ENCODE measurements around the gene TIMM10B.

Gene TIMM10B

DNA sequence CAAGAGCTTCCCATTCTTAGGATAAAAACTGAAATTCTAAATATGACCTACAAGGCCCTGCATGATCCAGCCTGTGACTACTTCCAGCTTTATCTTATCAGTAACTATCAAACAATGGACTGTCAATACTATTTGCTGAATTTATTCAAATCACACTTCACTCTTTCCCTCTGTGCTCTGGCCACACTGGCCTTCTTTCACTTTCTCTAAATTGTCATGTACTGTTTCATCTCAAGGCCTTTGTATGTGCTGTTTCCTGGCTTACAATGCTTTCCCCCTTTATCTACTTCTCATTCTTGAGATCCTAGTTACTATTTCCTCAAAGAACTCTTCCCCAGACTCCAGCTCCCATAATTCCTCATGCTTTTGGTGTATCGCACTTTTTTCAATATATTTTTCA lies 5.6 kb downstream of the TIMM10B start:
- Histone ChIP-seq H3K4me2 (ENCODE audit: low read length) (no peak overlapping the region), H3F3A (ENCODE audit: control insufficient read depth, insufficient read depth) (no peaks in the 10 kb centered on the region), H3K79me2 (ENCODE audit: control insufficient read depth, low read length) (peaks cover 29% of the 10 kb centered on the region), H3K9me3 (ENCODE audit: control insufficient read depth, insufficient read depth, low read length) (no peaks in the 10 kb centered on the region), H3K4me3 (ENCODE audit: low read length) (no peak overlapping the region), H4K20me1 (ENCODE audit: control insufficient read depth, insufficient read depth, low read depth, low read length) (peaks cover 11% of the 10 kb centered on the region; the same call in 1 of the 2 replicates), H3K27me3 (ENCODE audit: control insufficient read depth, low read length) (no peaks in the 10 kb centered on the region), H3K9me2 (replicated peaks; ENCODE audit: control insufficient read depth, low read length) (no peaks in the 10 kb centered on the region), H3K27ac (ENCODE audit: low read depth, low read length) (no peak overlapping the region), H3K36me3 (ENCODE audit: control insufficient read depth, low read length) (peaks cover 78% of the 10 kb centered on the region), H3K4me1 (ENCODE audit: control insufficient read depth, low read length) (peaks cover 10% of the 10 kb centered on the region)
- TF ChIP-seq EZH2phosphoT487 (IDR thresholded peaks at IDR 0.05; ENCODE audit: borderline replicate concordance, low read length) = no peak
- TF ChIP-seq, protein P1, sequence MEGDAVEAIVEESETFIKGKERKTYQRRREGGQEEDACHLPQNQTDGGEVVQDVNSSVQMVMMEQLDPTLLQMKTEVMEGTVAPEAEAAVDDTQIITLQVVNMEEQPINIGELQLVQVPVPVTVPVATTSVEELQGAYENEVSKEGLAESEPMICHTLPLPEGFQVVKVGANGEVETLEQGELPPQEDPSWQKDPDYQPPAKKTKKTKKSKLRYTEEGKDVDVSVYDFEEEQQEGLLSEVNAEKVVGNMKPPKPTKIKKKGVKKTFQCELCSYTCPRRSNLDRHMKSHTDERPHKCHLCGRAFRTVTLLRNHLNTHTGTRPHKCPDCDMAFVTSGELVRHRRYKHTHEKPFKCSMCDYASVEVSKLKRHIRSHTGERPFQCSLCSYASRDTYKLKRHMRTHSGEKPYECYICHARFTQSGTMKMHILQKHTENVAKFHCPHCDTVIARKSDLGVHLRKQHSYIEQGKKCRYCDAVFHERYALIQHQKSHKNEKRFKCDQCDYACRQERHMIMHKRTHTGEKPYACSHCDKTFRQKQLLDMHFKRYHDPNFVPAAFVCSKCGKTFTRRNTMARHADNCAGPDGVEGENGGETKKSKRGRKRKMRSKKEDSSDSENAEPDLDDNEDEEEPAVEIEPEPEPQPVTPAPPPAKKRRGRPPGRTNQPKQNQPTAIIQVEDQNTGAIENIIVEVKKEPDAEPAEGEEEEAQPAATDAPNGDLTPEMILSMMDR (IDR thresholded peaks at IDR 0.05; ENCODE audit: low read depth, low read length, poor library complexity, severe bottlenecking) = no peak

DNA sequence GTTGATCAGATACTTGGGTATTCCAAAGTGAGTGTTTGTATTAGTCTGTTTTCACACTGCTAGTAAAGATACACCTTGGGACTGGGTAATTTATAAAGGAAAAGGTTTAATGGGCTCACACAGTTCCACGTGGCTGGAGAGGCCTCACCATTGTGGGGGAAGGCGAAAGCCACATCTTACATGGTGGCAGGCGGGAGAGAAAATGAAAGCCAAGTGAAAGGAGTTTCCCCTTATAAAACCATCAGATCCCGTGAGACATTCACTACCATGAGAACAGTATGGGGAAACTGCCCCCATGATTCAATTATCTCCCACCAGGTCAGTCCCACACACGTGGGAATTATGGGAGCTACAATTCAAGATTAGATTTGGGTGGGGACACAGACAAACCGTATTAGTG lies 7.0 kb downstream of the TIMM10B start:
- Histone ChIP-seq H3K27me3 (ENCODE audit: control insufficient read depth, low read length) (no peaks in the 10 kb centered on the region), H3K79me2 (ENCODE audit: control insufficient read depth, low read length) (peaks cover 15% of the 10 kb centered on the region), H3K4me2 (ENCODE audit: low read length) (no peak overlapping the region), H3K4me1 (ENCODE audit: control insufficient read depth, low read length) (no peaks in the 10 kb centered on the region), H3K9me2 (replicated peaks; ENCODE audit: control insufficient read depth, low read length) (no peaks in the 10 kb centered on the region), H3F3A (ENCODE audit: control insufficient read depth, insufficient read depth) (no peaks in the 10 kb centered on the region), H3K36me3 (ENCODE audit: control insufficient read depth, low read length) (peaks cover 72% of the 10 kb centered on the region), H3K9me3 (ENCODE audit: control insufficient read depth, insufficient read depth, low read length) (no peaks in the 10 kb centered on the region), H3K27ac (ENCODE audit: low read depth, low read length) (no peak overlapping the region), H4K20me1 (ENCODE audit: control insufficient read depth, insufficient read depth, low read depth, low read length) (no peaks in the 10 kb centered on the region), H3K4me3 (ENCODE audit: low read length) (no peak overlapping the region)
- TF ChIP-seq, protein P1 (IDR thresholded peaks at IDR 0.05; ENCODE audit: low read depth, low read length, poor library complexity, severe bottlenecking) = no peak
- TF ChIP-seq EZH2phosphoT487 (IDR thresholded peaks at IDR 0.05; ENCODE audit: borderline replicate concordance, low read length) = no peak

DNA sequence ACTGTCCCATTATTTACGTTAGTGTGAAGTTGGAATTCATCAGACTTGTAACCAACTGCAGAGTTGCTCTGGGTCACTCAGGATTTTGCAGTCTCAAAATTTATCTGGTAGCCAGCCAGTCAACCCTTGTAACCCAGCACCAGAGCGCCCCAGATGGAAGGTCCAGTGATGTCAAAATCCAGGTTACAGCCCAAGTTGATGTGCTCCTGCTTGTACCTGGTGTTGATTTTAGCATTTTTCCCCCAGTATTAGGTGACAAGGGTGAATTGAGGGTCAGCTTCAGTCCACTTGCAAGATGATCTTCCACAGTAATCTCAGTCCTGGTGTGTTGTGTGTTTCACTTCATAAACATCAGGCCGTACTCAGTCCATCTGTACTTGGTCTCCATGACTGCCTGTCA lies 7.5 kb downstream of the TIMM10B start:
- no peak for TF ChIP-seq EZH2phosphoT487 (IDR thresholded peaks at IDR 0.05; ENCODE audit: borderline replicate concordance, low read length)
- TF ChIP-seq, protein P1 (IDR thresholded peaks at IDR 0.05; ENCODE audit: low read depth, low read length, poor library complexity, severe bottlenecking) = no peak
- no peak overlapping the region for H3K4me3 ChIP-seq (ENCODE audit: low read length)
- no peaks in the 10 kb centered on the region for H3K27me3 ChIP-seq (ENCODE audit: control insufficient read depth, low read length)
- no peaks in the 10 kb centered on the region for H3F3A ChIP-seq (ENCODE audit: control insufficient read depth, insufficient read depth)
- H3K9me3 ChIP-seq (ENCODE audit: control insufficient read depth, insufficient read depth, low read length) = no peaks in the 10 kb centered on the region
- peaks cover 72% of the 10 kb centered on the region for H3K36me3 ChIP-seq (ENCODE audit: control insufficient read depth, low read length)
- no peaks in the 10 kb centered on the region for H4K20me1 ChIP-seq (ENCODE audit: control insufficient read depth, insufficient read depth, low read depth, low read length)
- H3K79me2 ChIP-seq (ENCODE audit: control insufficient read depth, low read length) = peaks cover 10% of the 10 kb centered on the region
- no peak overlapping the region for H3K4me2 ChIP-seq (ENCODE audit: low read length)
- H3K27ac ChIP-seq (ENCODE audit: low read depth, low read length) = no peak overlapping the region
- no peaks in the 10 kb centered on the region for H3K9me2 ChIP-seq (replicated peaks; ENCODE audit: control insufficient read depth, low read length)
- no peaks in the 10 kb centered on the region for H3K4me1 ChIP-seq (ENCODE audit: control insufficient read depth, low read length)
